Measurements from ENCODE around the gene LRRFIP2. TPM values are rescaled to one million over a fixed set of nuclear protein-coding genes. Genes with fewer than 3 reads are reported as not detected.

The LRRFIP2 gene
- total RNA-seq, 1 donor from 2014 or later = 34.1 TPM

DNA sequence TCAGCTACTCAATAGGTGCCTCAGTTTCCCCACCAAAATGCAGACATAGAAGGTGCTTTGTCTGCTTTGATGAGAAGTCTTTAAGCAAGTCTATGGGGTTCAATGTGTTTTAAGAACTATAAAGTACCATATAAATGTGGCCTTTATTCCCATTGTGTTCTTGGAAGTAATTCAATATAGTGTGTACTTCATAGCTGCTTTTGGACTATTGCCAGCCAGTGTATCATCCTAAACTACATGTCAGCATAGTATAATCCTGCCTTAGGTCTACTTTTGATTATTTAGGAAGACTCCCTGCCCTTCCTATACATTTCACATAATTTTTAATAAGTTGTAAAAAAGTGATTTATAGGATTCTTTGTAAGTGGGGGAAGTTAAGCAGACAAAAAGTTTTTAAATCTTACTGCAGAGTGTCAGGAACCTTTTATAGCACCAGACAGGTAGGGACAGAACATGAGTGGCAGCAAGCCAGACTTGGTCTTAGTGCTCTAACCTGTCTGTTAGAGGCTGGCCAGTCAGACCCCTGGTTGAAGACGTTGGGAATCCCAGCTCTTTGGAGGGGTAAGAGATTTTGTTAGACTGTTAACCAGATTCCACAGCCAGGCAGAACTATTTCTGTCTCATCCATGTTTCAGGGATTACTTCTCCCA lies 132.7 kb downstream of the LRRFIP2 start:
- TF ChIP-seq, protein P1, sequence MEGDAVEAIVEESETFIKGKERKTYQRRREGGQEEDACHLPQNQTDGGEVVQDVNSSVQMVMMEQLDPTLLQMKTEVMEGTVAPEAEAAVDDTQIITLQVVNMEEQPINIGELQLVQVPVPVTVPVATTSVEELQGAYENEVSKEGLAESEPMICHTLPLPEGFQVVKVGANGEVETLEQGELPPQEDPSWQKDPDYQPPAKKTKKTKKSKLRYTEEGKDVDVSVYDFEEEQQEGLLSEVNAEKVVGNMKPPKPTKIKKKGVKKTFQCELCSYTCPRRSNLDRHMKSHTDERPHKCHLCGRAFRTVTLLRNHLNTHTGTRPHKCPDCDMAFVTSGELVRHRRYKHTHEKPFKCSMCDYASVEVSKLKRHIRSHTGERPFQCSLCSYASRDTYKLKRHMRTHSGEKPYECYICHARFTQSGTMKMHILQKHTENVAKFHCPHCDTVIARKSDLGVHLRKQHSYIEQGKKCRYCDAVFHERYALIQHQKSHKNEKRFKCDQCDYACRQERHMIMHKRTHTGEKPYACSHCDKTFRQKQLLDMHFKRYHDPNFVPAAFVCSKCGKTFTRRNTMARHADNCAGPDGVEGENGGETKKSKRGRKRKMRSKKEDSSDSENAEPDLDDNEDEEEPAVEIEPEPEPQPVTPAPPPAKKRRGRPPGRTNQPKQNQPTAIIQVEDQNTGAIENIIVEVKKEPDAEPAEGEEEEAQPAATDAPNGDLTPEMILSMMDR (IDR thresholded peaks at IDR 0.05; ENCODE audit: insufficient read depth, low read length, poor library complexity, severe bottlenecking) = no peak

DNA sequence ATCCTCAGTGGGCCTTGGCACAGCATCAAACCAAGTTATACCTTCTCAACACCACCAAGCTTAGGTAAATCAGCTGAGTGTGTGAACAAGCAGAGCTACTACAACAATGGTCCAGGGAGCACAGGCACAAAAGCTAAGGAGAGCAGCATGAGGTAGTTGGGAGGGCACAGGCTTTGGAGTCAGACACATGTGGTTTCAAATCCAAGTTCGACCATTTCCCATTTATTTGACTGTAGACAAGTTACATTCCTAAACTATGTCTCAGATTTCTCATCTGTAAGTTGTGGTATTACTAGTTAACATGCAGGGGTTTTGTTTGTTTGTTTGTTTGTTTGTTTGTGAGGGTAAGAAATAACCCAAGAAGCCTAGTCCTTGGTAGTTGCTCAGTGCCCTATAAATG lies 134.2 kb downstream of the LRRFIP2 start:
- no peak for DNase-seq (ENCODE audit: low read depth)
- Histone ChIP-seq H3K4me3 (ENCODE audit: low read depth, low read length) (no peak overlapping the region), H3K27me3 (ENCODE audit: control insufficient read depth, insufficient read depth, low read length) (no peaks in the 10 kb centered on the region), H3K36me3 (ENCODE audit: control insufficient read depth, insufficient read depth, low read length) (peaks cover 6% of the 10 kb centered on the region)
- TF ChIP-seq, protein P1 (IDR thresholded peaks at IDR 0.05; ENCODE audit: insufficient read depth, low read length, poor library complexity, severe bottlenecking) = no peak

More for the DNA sequence above, 132.7 kb downstream of the LRRFIP2 start:
- no peak for DNase-seq (ENCODE audit: low read depth)
- Histone ChIP-seq H3K4me3 (ENCODE audit: low read depth, low read length) (no peak overlapping the region), H3K36me3 (ENCODE audit: control insufficient read depth, insufficient read depth, low read length) (peaks cover 6% of the 10 kb centered on the region), H3K27me3 (ENCODE audit: control insufficient read depth, insufficient read depth, low read length) (no peaks in the 10 kb centered on the region)

DNA sequence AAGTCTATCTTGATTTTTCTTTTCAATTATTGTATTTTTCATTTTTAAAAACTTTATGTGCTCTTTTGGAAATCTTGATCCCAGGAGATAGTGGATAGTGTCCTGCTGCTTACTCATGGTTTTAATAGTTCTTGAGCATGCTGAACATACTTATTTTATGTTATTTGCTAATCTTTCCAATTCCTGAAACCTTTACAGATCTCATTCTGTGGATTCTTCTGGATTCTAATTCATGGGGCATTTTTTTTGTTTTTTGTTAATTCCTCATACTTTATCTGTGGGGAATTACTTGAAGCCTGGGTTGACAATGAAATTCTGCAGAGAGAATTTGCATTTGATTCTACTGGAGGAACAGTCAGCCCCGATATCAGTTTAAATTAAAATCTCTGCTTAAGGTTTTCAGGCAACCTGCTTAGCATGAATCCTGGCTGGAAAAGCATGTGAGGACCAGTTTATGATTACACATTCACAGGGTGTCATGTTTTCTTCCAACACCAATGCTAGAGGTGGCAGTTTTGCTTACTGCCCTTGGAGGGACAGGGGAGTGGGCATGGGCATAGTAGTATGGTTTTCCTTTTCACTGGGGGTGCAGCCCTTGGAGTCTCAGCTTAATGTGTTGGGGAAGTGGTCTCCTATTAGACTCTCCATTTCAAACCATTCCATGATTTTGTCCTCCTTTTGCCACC lies 135.1 kb downstream of the LRRFIP2 start:
- H3K27me3 ChIP-seq (ENCODE audit: control insufficient read depth, insufficient read depth, low read length) = no peaks in the 10 kb centered on the region
- H3K36me3 ChIP-seq (ENCODE audit: control insufficient read depth, insufficient read depth, low read length) = peaks cover 6% of the 10 kb centered on the region
- DNase-seq (ENCODE audit: low read depth) = no peak
- no peak overlapping the region for H3K4me3 ChIP-seq (ENCODE audit: low read depth, low read length)
- TF ChIP-seq, protein P1 (IDR thresholded peaks at IDR 0.05; ENCODE audit: insufficient read depth, low read length, poor library complexity, severe bottlenecking) = no peak

DNA sequence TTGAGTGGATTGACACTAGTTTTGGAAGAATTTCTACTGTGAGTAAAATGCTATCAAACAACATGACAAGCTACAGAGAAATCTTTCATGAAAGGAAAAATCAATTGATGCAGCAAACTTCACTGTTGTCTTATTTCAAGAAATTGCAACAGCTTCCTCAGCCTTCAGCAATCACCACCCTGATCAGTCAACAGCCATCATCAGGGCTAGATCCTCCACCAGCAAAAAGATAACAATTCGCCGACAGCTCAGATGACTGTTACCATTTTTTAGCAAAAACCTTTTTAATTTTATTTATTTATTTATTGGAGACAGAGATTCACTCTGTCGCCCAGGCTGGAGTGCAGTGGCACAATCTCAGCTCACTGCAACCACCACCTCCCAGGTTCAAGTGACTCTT lies 137.0 kb downstream of the LRRFIP2 start:
- TF ChIP-seq, protein P1 (IDR thresholded peaks at IDR 0.05; ENCODE audit: insufficient read depth, low read length, poor library complexity, severe bottlenecking) = no peak
- Histone ChIP-seq H3K36me3 (ENCODE audit: control insufficient read depth, insufficient read depth, low read length) (peaks cover 6% of the 10 kb centered on the region), H3K27me3 (ENCODE audit: control insufficient read depth, insufficient read depth, low read length) (no peaks in the 10 kb centered on the region), H3K4me3 (ENCODE audit: low read depth, low read length) (no peak overlapping the region)
- DNase-seq (ENCODE audit: low read depth) = no peak

DNA sequence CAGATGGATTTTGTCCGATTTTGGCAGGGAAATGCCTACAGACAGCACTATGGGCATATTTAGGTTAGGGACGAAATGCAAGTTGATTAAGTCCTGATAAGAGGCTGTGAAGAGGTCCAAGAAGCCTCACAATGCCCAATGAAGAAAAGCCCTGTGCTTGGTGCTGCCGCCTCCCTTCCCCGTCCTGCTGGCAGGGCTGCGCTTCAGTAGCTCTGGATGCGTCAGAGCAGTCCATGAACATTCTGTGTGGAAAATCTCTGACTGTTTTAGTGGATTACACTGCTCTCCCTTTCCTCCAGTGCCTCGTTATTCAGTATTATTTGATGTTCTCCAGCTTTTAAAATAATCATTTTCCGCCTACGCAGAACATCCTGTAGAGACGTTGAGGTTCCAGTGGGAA lies 141.4 kb downstream of the LRRFIP2 start:
- TF ChIP-seq, protein P1 (IDR thresholded peaks at IDR 0.05; ENCODE audit: insufficient read depth, low read length, poor library complexity, severe bottlenecking) = no peak
- H3K4me3 ChIP-seq (ENCODE audit: low read depth, low read length) = no peak overlapping the region
- peaks cover 2% of the 10 kb centered on the region for H3K36me3 ChIP-seq (ENCODE audit: control insufficient read depth, insufficient read depth, low read length)

More for the DNA sequence above, 141.4 kb downstream of the LRRFIP2 start:
- DNase-seq (ENCODE audit: low read depth) = no peak
- H3K27me3 ChIP-seq (ENCODE audit: control insufficient read depth, insufficient read depth, low read length) = no peaks in the 10 kb centered on the region
